Measurements from ENCODE around the gene GLP1R. TPM values are rescaled to one million over a fixed set of nuclear protein-coding genes. Genes with fewer than 3 reads are reported as not detected.

The GLP1R gene
- total RNA-seq, 3 donors from 2014 or later (not counting 1 experiment from before 2014, with no cell fraction given): 2.2 to 6.5 (median 3.0) TPM

GRCh38 chr6:39100358-39100757 is 51.8 kb downstream of the GLP1R start:
- intact Hi-C loops (cut with micrococcal nuclease): loop anchor here (5.0 kb wide), 1 partner anchor 228 kb away; no protein-coding TSS in a partner anchor
- WGBS (ENCODE audit: insufficient coverage): 11% methylated on average over 2 of the region's 3 CpGs
- Mint-ChIP-seq H3K27ac (peak overlapping the region in 1 of 2 donors; percentile 21), H3K9me3 (no peaks in the 10 kb centered on the region), H3K4me3 (no peak overlapping the region), H3K36me3 (peaks cover 7% of the 10 kb centered on the region), H3K27me3 (ENCODE audit: low read depth in 2 of 2) (no peaks in the 10 kb centered on the region), H3K4me1 (peaks cover 16 to 29% of the 10 kb centered on the region in 2 donors)
- Histone ChIP-seq H3K36me3 (ENCODE audit: control insufficient read depth, insufficient read depth, low read length) (peaks cover 12% of the 10 kb centered on the region), H3K4me3 (ENCODE audit: low read length) (no peak overlapping the region), H3K9me3 (ENCODE audit: control insufficient read depth, insufficient read depth, low read length) (no peaks in the 10 kb centered on the region), H3K4me1 (ENCODE audit: control insufficient read depth, insufficient read depth, low read length) (no peaks in the 10 kb centered on the region), H3K27ac (ENCODE audit: low read length) (no peak overlapping the region), H3K27me3 (ENCODE audit: control insufficient read depth, insufficient read depth, low read length) (no peaks in the 10 kb centered on the region)
- DNase-seq (peak in 1 of 2 donors; percentile 57), ATAC-seq (peak in 1 of 3 donors; percentile 38)
- TF ChIP-seq CTCF (IDR thresholded peaks at IDR 0.05): no peak

DNA sequence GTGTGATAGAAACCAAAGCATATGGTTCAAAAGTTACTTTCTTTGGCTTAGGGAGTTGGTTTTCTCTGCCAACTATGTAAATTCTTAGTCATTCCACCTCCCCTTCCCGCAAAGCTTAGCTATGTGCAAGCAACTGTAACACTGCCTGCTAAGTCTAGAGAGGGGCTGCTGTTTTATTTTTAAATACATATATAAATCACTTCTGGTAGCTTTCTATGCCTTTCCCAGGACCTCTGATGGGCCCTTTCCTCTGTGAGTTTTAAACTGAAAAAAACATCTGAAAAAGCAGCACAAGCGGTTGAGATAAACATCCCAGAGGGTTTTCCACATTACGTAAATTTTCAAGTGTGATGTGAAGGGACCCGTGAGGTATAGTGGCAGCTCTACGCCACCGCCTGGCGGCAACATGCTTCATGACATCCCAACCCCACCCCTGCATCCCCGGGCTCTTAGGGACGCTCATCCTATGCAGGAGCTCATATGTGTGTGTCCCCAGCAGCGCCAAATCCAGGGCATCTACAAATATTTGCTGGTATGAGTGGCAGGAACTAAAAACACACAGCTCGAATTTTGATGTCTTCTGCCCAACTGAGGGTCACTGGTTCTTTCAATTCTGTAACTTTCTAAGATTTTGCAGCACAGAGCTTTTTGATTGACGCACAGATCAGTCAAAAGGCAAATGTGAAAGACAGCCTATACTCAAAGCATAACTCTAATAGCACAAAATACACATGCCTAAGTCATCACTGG is 53.7 kb downstream of the GLP1R start:
- no peaks in the 10 kb centered on the region for H3K9me3 ChIP-seq (ENCODE audit: control insufficient read depth, insufficient read depth, low read length)
- Mint-ChIP-seq H3K27me3 (ENCODE audit: low read depth in 2 of 2) (no peaks in the 10 kb centered on the region), H3K36me3 (peaks cover 10% of the 10 kb centered on the region), H3K27ac (no peak overlapping the region), H3K4me3 (no peak overlapping the region), H3K9me3 (no peaks in the 10 kb centered on the region), H3K4me1 (peaks cover 19 to 43% of the 10 kb centered on the region in 2 donors)
- peak; percentile 22 for TF ChIP-seq CTCF (IDR thresholded peaks at IDR 0.05)
- intact Hi-C loops (cut with micrococcal nuclease): loop anchor here (2.0 to 5.0 kb wide), 2 partner anchors 105 to 230 kb away; no protein-coding TSS in a partner anchor
- WGBS (ENCODE audit: insufficient coverage): 58% methylated on average over 11 of the region's 12 CpGs
- no peaks in the 10 kb centered on the region for H3K27me3 ChIP-seq (ENCODE audit: control insufficient read depth, insufficient read depth, low read length)
- ATAC-seq (peak; percentile 56 to 84 (median 82)), DNase-seq (peak in 1 of 2 donors; percentile 44)
- H3K4me3 ChIP-seq (ENCODE audit: low read length): no peak overlapping the region
- peaks cover 15% of the 10 kb centered on the region for H3K36me3 ChIP-seq (ENCODE audit: control insufficient read depth, insufficient read depth, low read length)
- no peaks in the 10 kb centered on the region for H3K4me1 ChIP-seq (ENCODE audit: control insufficient read depth, insufficient read depth, low read length)
- no peak overlapping the region for H3K27ac ChIP-seq (ENCODE audit: low read length)

DNA sequence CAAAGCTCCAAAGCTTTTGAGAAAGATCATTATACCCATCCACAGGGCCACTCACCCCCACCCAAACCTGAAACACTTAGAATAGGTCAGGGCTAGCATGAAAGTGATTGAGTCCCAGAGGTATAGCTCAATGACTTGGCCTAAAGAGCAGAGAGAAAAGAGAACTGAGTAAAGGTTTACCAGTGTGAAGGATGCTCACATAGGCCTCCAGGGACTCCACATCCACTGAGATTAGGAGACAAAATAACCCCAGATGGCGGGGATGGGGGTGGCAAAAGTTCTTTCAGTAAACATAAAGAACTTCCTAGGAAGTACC is 54.2 kb downstream of the GLP1R start:
- H3K27ac Mint-ChIP-seq: no peak overlapping the region
- no peak overlapping the region for H3K27ac ChIP-seq (ENCODE audit: low read length)
- H3K4me1 Mint-ChIP-seq: peaks cover 19 to 44% of the 10 kb centered on the region in 2 donors
- H3K27me3 Mint-ChIP-seq (ENCODE audit: low read depth in 2 of 2): no peaks in the 10 kb centered on the region
- intact Hi-C loops (cut with micrococcal nuclease): loop anchor here (2.0 to 5.0 kb wide), 2 partner anchors 106 to 230 kb away; no protein-coding TSS in a partner anchor
- TF ChIP-seq CTCF (IDR thresholded peaks at IDR 0.05): no peak
- H3K4me1 ChIP-seq (ENCODE audit: control insufficient read depth, insufficient read depth, low read length): no peaks in the 10 kb centered on the region
- peaks cover 15% of the 10 kb centered on the region for H3K36me3 ChIP-seq (ENCODE audit: control insufficient read depth, insufficient read depth, low read length)
- H3K4me3 Mint-ChIP-seq: no peak overlapping the region
- WGBS (ENCODE audit: insufficient coverage): 86% methylated on average over 1 of the region's 1 CpG
- no peak for ATAC-seq
- no peak for DNase-seq
- no peaks in the 10 kb centered on the region for H3K9me3 Mint-ChIP-seq
- H3K4me3 ChIP-seq (ENCODE audit: low read length): no peak overlapping the region
- no peaks in the 10 kb centered on the region for H3K9me3 ChIP-seq (ENCODE audit: control insufficient read depth, insufficient read depth, low read length)
- H3K36me3 Mint-ChIP-seq: peaks cover 10% of the 10 kb centered on the region
- no peaks in the 10 kb centered on the region for H3K27me3 ChIP-seq (ENCODE audit: control insufficient read depth, insufficient read depth, low read length)
